ENCODE results near the gene TIFAB.

Gene TIFAB

GRCh38 chr5:135465391-135466122, 13.4 kb upstream of the TIFAB start:
- TF ChIP-seq SCRT2 (tag by site-specific recombination; IDR thresholded peaks at IDR 0.05), result peak; percentile 61
- no peak for TF ChIP-seq HOXA7 (CRISPR knock-in tag; IDR thresholded peaks at IDR 0.05; ENCODE audit: borderline replicate concordance)
- no peak for TF ChIP-seq ZNF37A (tag by site-specific recombination; IDR thresholded peaks at IDR 0.05)
- TF ChIP-seq ZNF449 (tag by site-specific recombination; IDR thresholded peaks at IDR 0.05), result no peak
- Histone ChIP-seq H3K4me3 (ENCODE audit: low read depth, low read length) (no peak overlapping the region), H3K9me3 (ENCODE audit: control insufficient read depth, insufficient read depth, low read depth, low read length) (no peaks in the 10 kb centered on the region), H3K4me1 (ENCODE audit: control insufficient read depth, insufficient read depth, low read length) (no peaks in the 10 kb centered on the region), H3K27ac (ENCODE audit: extremely low read depth, low read depth, low read length) (no peak overlapping the region), H3K36me3 (ENCODE audit: control insufficient read depth in 2 of 2, insufficient read depth in 1 of 2, low read length in 2 of 2) (no peaks in the 10 kb centered on the region)
- CTCF ChIA-PET, result interaction anchor here (0.6 to 14.5 kb wide), 34 partner anchors 8 to 1381 kb away, joined by 3 to 853 read pairs (median 6); no protein-coding TSS in a partner anchor
- POLR2A ChIA-PET, result interaction anchor here (1.1 kb wide), 1 partner anchor 86 kb away, joined by 5 read pairs; no protein-coding TSS in a partner anchor

- ChIA-PET CTCF (interaction anchor here (0.5 to 14.5 kb wide), 33 partner anchors 10 to 792 kb away, joined by 3 to 853 read pairs (median 4); partner anchors contain the start of genes DCANP1 and IL9), POLR2A (interaction anchor here (0.6 to 1.2 kb wide), 2 partner anchors 24 to 91 kb away, joined by 4 read pairs; no protein-coding TSS in a partner anchor)
- Histone ChIP-seq H3K9me3 (ENCODE audit: control insufficient read depth, insufficient read depth, low read depth, low read length) (no peaks in the 10 kb centered on the region), H3K36me3 (ENCODE audit: control insufficient read depth in 2 of 2, insufficient read depth in 1 of 2, low read length in 2 of 2) (no peaks in the 10 kb centered on the region), H3K4me1 (ENCODE audit: control insufficient read depth, insufficient read depth, low read length) (no peaks in the 10 kb centered on the region), H3K4me3 (ENCODE audit: low read depth, low read length) (no peak overlapping the region), H3K27ac (ENCODE audit: extremely low read depth, low read depth, low read length) (no peak overlapping the region)
- no peak for TF ChIP-seq SCRT2 (tag by site-specific recombination; IDR thresholded peaks at IDR 0.05)
- no peak for TF ChIP-seq ZNF548 (tag by site-specific recombination; IDR thresholded peaks at IDR 0.05)
- no peak for TF ChIP-seq ZNF658 (tag by site-specific recombination; IDR thresholded peaks at IDR 0.05)
- peak; percentile 77; the same call in 1 of the 2 replicates for TF ChIP-seq ZSCAN30 (tag by site-specific recombination; IDR thresholded peaks at IDR 0.05)
- TF ChIP-seq ZNF2 (tag by site-specific recombination; IDR thresholded peaks at IDR 0.05), result peak; percentile 46; the same call in 1 of the 2 replicates
- TF ChIP-seq GLI4 (tag by site-specific recombination; IDR thresholded peaks at IDR 0.05), result no peak
- no peak for TF ChIP-seq ZNF600 (tag by site-specific recombination; IDR thresholded peaks at IDR 0.05)
- peak; percentile 72; the same call in 1 of the 2 replicates for TF ChIP-seq ZNF610 (tag by site-specific recombination; IDR thresholded peaks at IDR 0.05; ENCODE audit: borderline replicate concordance)
- TF ChIP-seq SP2 (tag by site-specific recombination; IDR thresholded peaks at IDR 0.05), result no peak
- no peak for TF ChIP-seq ZNF114 (tag by site-specific recombination; IDR thresholded peaks at IDR 0.05)
- peak; percentile 65 for TF ChIP-seq CTCF (tag by site-specific recombination; IDR thresholded peaks at IDR 0.05)
- 0 out of 2 replicates have a peak, but pooled peaks have one; percentile 28 for TF ChIP-seq PATZ1 (tag by site-specific recombination; IDR thresholded peaks at IDR 0.05)
- no peak for TF ChIP-seq ZNF280C (tag by site-specific recombination; IDR thresholded peaks at IDR 0.05)
- TF ChIP-seq KLF9 (tag by site-specific recombination; IDR thresholded peaks at IDR 0.05; ENCODE audit: low read depth), result no peak
- peak; percentile 77; the same call in 1 of the 2 replicates for TF ChIP-seq ZNF561 (tag by site-specific recombination; IDR thresholded peaks at IDR 0.05; ENCODE audit: borderline replicate concordance)
- peak; percentile 69 for TF ChIP-seq ZNF660 (tag by site-specific recombination; IDR thresholded peaks at IDR 0.05)
- TF ChIP-seq ZXDB (tag by site-specific recombination; IDR thresholded peaks at IDR 0.05), result no peak
- peak; percentile 51; the same call in 1 of the 2 replicates for TF ChIP-seq ZFP69B (tag by site-specific recombination; IDR thresholded peaks at IDR 0.05)
- no peak for TF ChIP-seq ZNF473 (tag by site-specific recombination; IDR thresholded peaks at IDR 0.05)
- peak; percentile 76 for TF ChIP-seq ZNF654 (tag by site-specific recombination; IDR thresholded peaks at IDR 0.05; ENCODE audit: low read depth)
- TF ChIP-seq ZNF692 (tag by site-specific recombination; IDR thresholded peaks at IDR 0.05), result peak; percentile 65; the same call in 1 of the 2 replicates
- no peak for TF ChIP-seq ZNF146 (tag by site-specific recombination; IDR thresholded peaks at IDR 0.05)
These were observed 10.2 kb upstream of the TIFAB start for GRCh38 chr5:135462304-135462703.
